Endothelial cell of hepatic sinusoid (primary cell): ENCODE measurements around the gene PKN1.
"Not testable (repeated sequence)": the region's sequence is repeated elsewhere in the genome, so short reads cannot be mapped to it uniquely, and the experiment has no call there.

Experiments used
- in situ Hi-C: cut with HindIII; loops from 2 replicates; pipeline ENCODE4 v1.10.0; 2017; ENCODE audit warnings: low sequenced_read_pairs

Gene PKN1

DNA sequence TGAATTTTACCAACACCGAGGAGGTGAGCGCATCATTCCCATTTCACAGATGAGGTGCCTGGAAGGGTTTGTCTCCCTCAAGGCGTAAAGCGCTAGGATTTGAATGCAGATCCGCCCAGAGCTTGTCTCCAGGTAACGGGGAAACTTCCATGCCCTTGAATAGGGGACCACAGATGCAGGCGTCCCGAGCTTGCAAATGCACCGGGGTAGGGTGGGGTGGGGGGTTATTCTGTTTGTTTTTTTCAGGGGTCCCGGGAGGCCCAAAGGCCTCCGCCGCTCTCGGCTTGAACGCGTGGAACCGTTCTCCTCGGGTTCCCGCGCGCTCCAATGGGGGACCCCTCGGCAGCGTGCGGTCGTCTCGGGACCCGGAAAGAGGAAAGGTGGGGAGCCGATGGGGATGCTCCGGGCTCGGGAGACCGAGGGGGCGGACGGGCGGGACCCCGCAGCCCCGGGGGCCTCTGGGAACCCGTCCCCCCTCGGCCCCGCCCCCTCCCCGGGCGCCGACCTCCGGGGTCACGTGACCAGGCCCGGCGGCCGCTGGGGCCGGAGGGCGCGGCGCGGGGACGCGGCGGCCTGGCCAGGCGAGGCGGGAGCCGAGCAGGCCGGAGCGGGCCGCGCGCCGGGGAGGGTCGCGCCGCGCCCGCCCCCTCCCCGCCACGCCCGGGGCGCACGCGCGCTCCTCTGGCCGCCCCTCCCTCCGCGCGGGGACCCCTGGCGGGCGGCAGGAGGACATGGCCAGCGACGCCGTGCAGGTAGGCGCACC, at the start of gene PKN1:
TSS of gene PKN1 (plus strand) at position 516 of the 763 bp plus-strand sequence. CDS start at position 732, 216 bp downstream.
- in situ Hi-C loops, result no loop called here

DNA sequence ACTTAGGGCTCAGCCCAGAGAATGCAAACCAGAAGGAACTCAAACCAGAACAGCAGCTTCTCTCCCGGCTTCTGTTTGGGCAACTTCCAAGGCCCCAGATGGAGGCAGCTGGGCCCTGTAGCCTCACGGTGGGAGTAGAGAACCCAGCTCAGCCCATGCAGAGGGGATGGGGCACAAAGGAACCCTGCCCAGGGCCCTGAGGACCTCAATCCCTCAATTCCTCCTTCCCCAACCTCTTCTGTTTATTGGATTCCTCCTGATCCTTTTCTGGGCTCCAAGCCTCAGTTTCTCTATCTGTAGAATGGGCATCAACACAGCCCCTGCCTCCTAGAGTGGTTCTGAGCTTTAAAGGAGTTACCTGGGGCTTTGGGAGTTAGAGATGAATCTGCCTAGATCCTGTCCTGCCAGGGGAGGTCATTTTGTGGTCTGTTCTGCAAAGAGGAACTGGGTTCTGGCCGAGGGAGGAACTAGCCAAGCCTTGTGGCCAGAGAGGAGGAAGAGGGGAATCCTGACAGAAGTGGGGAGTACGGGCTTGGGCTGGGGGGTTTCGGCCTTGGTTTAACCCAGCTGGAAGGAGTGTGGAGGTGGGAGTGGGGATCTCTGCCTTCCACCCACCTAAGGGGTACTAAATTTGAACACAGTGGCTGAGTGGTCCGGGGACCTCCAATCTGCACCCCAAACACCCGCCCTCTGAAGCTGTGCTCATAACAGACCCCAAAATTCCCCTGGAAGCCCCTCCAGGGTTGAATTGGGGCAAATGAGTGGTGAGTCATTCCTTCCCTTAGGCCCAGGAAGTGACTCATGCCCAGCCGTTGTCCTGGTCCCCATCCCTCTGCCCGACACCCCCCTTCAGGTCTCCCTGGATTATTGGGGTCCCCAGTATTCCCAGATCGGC, 49.2 kb upstream of the PKN1 start:
- in situ Hi-C loops, result loop anchor here (25.0 kb wide), 1 partner anchor 497 kb away; the partner anchor contains the start of gene NANOS3

GRCh38 chr19:14385492-14385891, 47.6 kb upstream of the PKN1 start:
- in situ Hi-C loops, result loop anchor here (25.0 kb wide), 1 partner anchor 498 kb away; the partner anchor contains the start of gene NANOS3

DNA sequence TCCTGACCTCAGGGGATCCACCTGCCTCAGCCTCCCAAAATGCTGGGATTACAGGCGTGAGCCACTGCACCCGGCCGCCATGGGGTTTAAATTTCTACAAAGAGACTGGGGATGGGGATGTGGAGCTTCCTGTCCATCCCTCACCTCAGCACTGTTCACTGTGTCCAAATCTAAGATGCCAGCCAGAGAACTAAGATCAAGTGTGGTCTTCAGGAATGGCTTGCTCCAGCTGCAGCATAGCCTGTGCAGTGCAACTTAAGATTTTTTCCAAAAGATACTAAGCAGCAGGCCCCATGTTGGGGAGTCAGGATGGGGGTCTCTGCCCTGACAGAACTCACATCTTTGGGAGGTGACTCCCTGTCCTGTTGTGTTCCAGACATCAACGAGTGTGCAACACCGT, 42.6 kb upstream of the PKN1 start:
- in situ Hi-C loops, result loop anchor here (25.0 kb wide), 1 partner anchor 503 kb away; the partner anchor contains the start of gene NANOS3

DNA sequence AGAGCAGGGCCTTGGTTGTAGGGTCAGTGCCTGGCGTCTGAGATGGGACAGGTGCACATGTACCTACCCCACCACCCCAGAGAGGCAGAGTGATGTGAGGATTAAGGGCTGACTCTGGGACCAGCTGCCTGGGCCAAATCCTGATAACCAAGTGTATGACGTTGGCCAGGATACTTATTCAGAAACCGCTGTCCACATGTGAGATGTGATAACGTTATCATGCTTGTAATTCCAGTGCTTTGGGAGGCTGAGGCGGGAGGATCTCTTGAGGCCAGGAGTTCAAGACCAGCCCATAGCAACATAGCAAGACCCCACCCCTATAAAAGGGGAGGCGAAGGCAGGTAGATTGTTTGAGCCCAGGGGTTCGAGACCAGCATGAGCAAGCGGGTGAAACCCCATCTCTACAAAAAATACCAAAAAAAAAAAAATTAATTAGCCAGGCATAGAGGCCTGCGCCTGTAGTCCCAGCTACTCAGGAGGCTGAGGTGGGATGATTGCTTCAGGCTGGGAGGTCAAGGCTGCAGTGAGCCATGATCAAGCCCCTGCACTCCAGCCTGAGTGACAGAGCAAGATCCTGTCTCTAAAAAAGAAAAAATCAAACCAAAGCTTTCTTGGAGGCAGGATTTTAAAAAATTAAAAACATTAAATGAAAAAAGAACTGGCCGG, 41.8 kb upstream of the PKN1 start:
- in situ Hi-C loops, result loop anchor here (25.0 kb wide), 1 partner anchor 504 kb away; the partner anchor contains the start of gene NANOS3

DNA sequence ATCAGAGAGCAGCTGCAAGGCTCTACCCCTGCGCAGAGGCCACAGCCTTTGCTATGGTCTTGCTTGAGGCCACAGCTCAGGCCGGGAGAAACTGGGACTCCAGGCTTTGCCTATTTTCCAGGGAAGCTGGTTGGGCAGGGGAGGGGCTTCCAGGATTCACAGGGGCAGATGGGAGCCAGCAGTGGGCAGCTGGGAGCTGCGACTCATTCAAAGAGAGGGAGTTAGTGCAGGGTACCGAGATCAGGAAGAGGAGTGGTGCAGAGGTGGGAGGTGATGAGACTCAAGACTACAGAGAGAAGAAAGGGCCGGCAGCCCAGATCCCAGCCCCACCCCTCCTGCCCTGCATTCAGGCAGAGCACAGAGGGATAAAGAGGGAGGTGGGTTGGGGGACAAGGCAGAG, 39.8 kb upstream of the PKN1 start:
- in situ Hi-C loops, result loop anchor here (25.0 kb wide), 1 partner anchor 506 kb away; the partner anchor contains the start of gene NANOS3

GRCh38 chr19:14394167-14394566, 38.9 kb upstream of the PKN1 start:
- in situ Hi-C loops, result loop anchor here (25.0 kb wide), 1 partner anchor 507 kb away; the partner anchor contains the start of gene NANOS3

DNA sequence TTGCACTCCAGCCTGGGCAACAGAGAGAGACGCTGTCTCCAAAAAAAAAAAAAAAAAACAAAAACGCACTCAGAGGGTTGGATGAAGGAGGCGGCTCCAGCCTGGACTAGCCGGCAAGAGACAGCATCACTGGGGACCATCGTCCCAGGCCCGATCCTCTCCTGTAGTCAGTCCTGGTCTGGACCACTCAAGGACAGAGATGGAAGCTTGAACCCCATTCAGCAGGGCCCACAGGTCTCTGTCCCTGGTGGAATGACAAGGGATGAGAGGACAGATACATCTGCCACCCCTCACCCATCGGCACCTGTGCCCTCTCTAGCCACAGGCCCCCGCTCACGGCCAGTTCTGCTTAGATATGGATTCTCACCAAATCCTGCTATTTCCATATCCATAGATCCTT, 37.8 kb upstream of the PKN1 start:
- in situ Hi-C loops, result loop anchor here (25.0 kb wide), 1 partner anchor 508 kb away; the partner anchor contains the start of gene NANOS3

DNA sequence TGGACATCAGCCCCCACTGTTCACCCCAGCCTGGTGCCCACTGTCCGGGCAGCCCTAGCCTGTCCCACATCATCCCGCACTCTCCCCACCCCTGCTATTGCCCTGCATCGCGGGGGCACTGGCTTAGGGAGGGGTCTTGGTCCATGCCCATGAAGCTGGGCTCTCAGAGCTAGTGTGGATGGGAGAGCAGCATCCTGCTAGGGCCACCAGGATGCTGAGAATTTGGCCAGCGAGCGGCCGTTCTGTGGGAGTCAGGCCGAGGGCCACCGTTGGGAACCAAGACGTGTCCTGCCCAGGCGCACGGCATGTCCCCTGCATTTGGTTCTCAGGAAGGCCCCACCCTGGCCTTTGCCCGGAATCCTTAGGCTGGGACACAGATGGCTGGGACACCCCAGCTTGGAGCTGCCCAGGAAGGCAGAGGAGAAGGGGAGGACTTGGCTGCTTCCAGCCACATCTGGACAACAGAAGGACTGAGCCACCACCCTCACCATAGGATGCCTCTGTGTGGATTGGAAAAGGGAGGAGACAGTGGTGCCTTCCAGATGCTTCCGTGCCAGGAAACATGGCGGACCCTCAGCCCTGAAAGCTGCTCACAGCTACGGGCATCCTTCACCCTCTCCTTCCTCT, 37.3 kb upstream of the PKN1 start:
- in situ Hi-C loops, result loop anchor here (25.0 kb wide), 1 partner anchor 509 kb away; the partner anchor contains the start of gene NANOS3

- in situ Hi-C loops, result loop anchor here (25.0 kb wide), 1 partner anchor 509 kb away; the partner anchor contains the start of gene NANOS3
Observed at GRCh38 chr19:14396730-14397129, 36.4 kb upstream of the PKN1 start.

DNA sequence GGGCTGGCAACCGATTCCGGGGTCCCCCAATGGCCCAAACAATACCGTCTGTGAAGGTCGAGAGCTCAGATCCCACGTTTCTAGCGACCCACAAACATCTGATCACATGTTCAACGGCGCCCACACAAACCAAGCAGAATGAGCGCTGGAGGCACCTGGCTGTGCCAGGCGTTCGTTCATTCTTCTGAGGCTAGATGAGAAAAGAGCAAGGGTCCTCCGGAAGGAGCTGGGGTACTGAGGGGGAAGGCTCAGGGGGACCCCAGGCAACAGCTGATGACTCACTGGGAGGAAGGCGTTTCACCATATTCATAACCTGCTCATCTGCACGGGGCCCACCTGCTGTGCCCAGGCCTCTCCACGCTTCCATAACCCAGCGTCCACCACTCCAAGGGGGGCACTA, 35.9 kb upstream of the PKN1 start:
- in situ Hi-C loops, result loop anchor here (25.0 kb wide), 1 partner anchor 510 kb away; the partner anchor contains the start of gene NANOS3

GRCh38 chr19:14400951-14401431, 32.1 kb upstream of the PKN1 start:
- in situ Hi-C loops, result no loop called here

GRCh38 chr19:14401468-14402195, 31.5 kb upstream of the PKN1 start:
- in situ Hi-C loops, result no loop called here

DNA sequence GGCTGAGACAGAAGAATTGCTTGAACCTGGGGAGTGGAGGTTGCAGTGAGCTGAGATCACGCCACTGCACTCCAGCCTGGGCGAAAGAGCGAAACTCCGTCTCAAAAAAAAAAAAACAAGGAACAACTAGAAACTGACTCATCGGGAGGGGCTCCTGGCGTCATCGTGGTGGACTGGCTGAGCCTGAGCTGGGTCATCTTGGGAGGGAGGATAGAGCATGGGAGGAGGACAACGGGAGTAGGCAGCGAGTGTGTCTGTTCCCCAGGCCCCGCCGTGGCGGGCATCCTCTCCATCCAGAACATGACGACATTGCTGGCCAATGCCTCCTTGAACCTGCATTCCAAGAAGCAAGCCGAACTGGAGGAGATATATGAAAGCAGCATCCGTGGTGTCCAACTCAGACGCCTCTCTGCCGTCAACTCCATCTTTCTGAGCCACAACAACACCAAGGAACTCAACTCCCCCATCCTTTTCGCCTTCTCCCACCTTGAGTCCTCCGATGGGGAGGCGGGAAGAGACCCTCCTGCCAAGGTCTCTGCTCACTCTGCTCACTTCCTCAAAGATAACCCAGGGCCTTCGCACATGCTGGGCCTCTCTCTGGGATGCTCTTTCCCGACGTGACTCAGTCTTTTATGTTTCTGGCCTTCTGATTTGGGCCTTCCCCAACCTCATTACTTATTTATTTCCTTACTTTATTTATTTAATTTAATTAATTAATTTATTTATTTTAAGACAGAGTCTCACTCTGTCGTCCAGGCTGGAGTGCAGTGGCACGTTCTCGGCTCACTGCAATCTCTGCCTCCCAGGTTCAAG, 30.6 kb upstream of the PKN1 start:
- in situ Hi-C loops, result no loop called here

DNA sequence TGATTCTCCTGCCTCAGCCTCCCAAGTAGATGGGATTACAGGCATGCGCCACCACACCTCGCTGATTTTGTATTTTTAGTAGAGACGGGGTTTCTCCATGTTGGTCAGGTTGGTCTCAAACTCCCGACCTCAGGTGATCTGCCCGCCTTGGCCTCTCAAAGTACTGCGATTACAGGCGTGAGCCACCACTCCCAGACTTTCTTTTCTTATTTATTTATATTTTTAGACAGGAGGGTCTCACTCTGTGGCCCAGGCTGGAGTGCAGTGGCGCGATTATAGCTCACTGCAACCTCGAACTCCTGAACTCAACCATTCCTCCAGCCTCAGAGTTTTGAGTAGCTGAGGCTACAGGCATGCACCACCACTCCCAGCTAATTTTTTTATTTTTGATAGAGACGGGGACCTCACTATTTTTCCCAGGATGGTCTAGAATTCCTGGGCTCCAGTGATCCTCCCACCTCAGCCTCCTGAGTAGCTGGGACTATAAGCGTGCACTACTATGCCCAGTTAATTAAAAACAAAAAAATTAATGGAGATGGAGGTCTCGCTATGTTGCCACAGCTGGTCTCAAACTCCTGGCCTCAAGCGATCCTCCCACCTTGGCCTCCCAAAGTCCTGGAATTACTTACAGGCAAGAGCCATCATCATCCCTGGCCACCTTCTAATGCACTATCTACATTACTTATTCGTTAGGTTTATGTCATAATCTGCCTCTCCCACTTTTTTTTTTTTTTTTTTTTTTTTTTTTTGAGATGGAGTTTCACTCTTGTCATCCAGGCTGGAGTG, 29.8 kb upstream of the PKN1 start:
- in situ Hi-C loops, result not testable (repeated sequence)

DNA sequence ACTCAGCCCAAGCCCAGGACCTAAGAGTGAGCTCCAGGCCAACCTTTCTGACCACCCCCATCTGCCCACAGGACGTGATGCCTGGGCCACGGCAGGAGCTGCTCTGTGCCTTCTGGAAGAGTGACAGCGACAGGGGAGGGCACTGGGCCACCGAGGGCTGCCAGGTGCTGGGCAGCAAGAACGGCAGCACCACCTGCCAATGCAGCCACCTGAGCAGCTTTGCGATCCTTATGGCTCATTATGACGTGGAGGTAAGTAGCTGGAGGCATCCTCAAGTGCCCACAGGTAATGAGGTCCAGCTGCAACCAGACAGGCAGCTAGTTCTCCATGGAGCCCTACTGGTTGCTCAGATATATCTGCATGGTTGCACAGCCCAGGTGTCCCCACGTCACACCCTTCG, 28.8 kb upstream of the PKN1 start:
- in situ Hi-C loops, result no loop called here

DNA sequence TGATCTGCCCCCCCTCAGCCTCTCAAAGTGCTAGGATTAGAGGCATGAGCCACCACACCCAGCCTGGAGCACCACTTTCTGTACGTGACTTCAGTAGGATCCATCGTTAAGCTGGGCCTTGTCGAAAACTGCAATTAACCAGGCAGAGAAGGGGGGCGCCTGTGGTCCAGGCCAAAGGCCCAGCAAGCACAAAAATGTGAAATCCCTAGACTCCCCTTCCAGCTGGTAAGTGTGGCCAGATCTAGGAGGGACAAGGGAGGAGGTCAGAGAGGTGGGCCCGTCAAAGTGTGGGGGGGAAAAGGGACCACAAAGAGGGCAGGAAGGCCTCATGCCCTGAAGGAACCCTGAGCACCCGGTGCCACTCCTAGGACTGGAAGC, 27.7 kb upstream of the PKN1 start:
- in situ Hi-C loops, result no loop called here
